ENCODE measurements around the gene LRWD1. TPM values are rescaled to one million over a fixed set of nuclear protein-coding genes. Genes with fewer than 3 reads are reported as not detected.
"Not testable (repeated sequence)": the region's sequence is repeated elsewhere in the genome, so short reads cannot be mapped to it uniquely, and the experiment has no call there.

The LRWD1 gene
- total RNA-seq, 1 experiment from 2014 or later = 35.4 TPM

- DNase-seq (ENCODE audit: low read depth); in situ Hi-C loops (cut with HindIII; ENCODE audit: low pct_unique_long_range_greater_than_20kb, low sequenced_read_pairs): not testable (repeated sequence)
These were observed 51.1 kb downstream of the LRWD1 start for GRCh38 chr7:102515889-102516288.

- DNase-seq (ENCODE audit: low read depth); in situ Hi-C loops (cut with HindIII; ENCODE audit: low pct_unique_long_range_greater_than_20kb, low sequenced_read_pairs): not testable (repeated sequence)
These were observed 52.2 kb downstream of the LRWD1 start for GRCh38 chr7:102516951-102517350.

GRCh38 chr7:102517550-102518147, 52.9 kb downstream of the LRWD1 start, which contains the start of gene RASA4B:
Gene RASA4B (minus strand): TSS chr7:102517777. CDS start chr7:102517710, 67 bp downstream.
- in situ Hi-C loops (cut with HindIII; ENCODE audit: low pct_unique_long_range_greater_than_20kb, low sequenced_read_pairs) = not testable (repeated sequence)

GRCh38 chr7:102520797-102521196, 56.0 kb downstream of the LRWD1 start:
- DNase-seq (ENCODE audit: low read depth); in situ Hi-C loops (cut with HindIII; ENCODE audit: low pct_unique_long_range_greater_than_20kb, low sequenced_read_pairs): not testable (repeated sequence)

More at GRCh38 chr7:102517550-102518147, 52.9 kb downstream of the LRWD1 start, which contains the start of gene RASA4B:
- DNase-seq (ENCODE audit: low read depth) = not testable (repeated sequence)

Other genes starting within 250 kb of the LRWD1 start
- gene SH2B2, start 178.1 kb upstream of the LRWD1 start, total RNA-seq (2014; rRNA removed; shearing (Covaris generic); ENCODE audit: low replicate concordance) = 7.0 and 16.5 TPM in 2 replicates
- gene SPDYE6, start 108.5 kb upstream of the LRWD1 start, total RNA-seq (2014; rRNA removed; shearing (Covaris generic); ENCODE audit: low replicate concordance) = not detected in 2 replicates
- gene PRKRIP1, start 68.6 kb upstream of the LRWD1 start, total RNA-seq (2014; rRNA removed; shearing (Covaris generic); ENCODE audit: low replicate concordance) = 26.1 and 26.2 TPM in 2 replicates
- gene ORAI2, start 31.4 kb upstream of the LRWD1 start, total RNA-seq (2014; rRNA removed; shearing (Covaris generic); ENCODE audit: low replicate concordance) = 76.0 and 106 TPM in 2 replicates
- gene ALKBH4, start 121 bp upstream of the LRWD1 start, total RNA-seq (2014; rRNA removed; shearing (Covaris generic); ENCODE audit: low replicate concordance) = 15.6 and 49.2 TPM in 2 replicates
- gene POLR2J, start 13.9 kb downstream of the LRWD1 start, total RNA-seq (2014; rRNA removed; shearing (Covaris generic); ENCODE audit: low replicate concordance) = 40.3 and 53.0 TPM in 2 replicates
- 1.2 and 2.2 TPM in 2 replicates for gene RASA4B, start 52.8 kb downstream of the LRWD1 start, total RNA-seq (2014; rRNA removed; shearing (Covaris generic); ENCODE audit: low replicate concordance)
- 27.6 TPM in 1 of 2 replicates, not detected in the other for gene UPK3BL2, start 78.7 kb downstream of the LRWD1 start, total RNA-seq (2014; rRNA removed; shearing (Covaris generic); ENCODE audit: low replicate concordance)
- not detected in 2 replicates for gene SPDYE2, start 86.2 kb downstream of the LRWD1 start, total RNA-seq (2014; rRNA removed; shearing (Covaris generic); ENCODE audit: low replicate concordance)
- gene POLR2J3, start 107.6 kb downstream of the LRWD1 start, total RNA-seq (2014; rRNA removed; shearing (Covaris generic); ENCODE audit: low replicate concordance) = 4.3 and 16.9 TPM in 2 replicates
- 2.9 and 6.9 TPM in 2 replicates for gene RASA4, start 151.8 kb downstream of the LRWD1 start, total RNA-seq (2014; rRNA removed; shearing (Covaris generic); ENCODE audit: low replicate concordance)
- 12.8 and 15.6 TPM in 2 replicates for gene UPK3BL1, start 177.8 kb downstream of the LRWD1 start, total RNA-seq (2014; rRNA removed; shearing (Covaris generic); ENCODE audit: low replicate concordance)
- not detected in 2 replicates for gene SPDYE2B, start 185.3 kb downstream of the LRWD1 start, total RNA-seq (2014; rRNA removed; shearing (Covaris generic); ENCODE audit: low replicate concordance)
- not detected in 2 replicates for gene POLR2J2, start 206.7 kb downstream of the LRWD1 start, total RNA-seq (2014; rRNA removed; shearing (Covaris generic); ENCODE audit: low replicate concordance)